GM23248 (cell line): ENCODE results near the gene ACOT6.

ENCODE experiments used
- EZH2 ChIP-seq: fragments of 200-600 bp; sonication (generic); IDR thresholded peaks from 2 replicates; pipeline ENCODE4 v1.6.1; 2018; ENCODE audit warnings: antibody characterized with exemption, mild to moderate bottlenecking; ENCODE audit not compliant: insufficient read depth, poor library complexity, severe bottlenecking
- EZH2phosphoT487 ChIP-seq: fragments of 200-600 bp; sonication (generic); IDR thresholded peaks from 2 replicates; pipeline ENCODE4 v1.6.1; 2018; ENCODE audit warnings: antibody characterized with exemption, moderate library complexity, mild to moderate bottlenecking, low read depth; ENCODE audit not compliant: insufficient read depth

DNA sequence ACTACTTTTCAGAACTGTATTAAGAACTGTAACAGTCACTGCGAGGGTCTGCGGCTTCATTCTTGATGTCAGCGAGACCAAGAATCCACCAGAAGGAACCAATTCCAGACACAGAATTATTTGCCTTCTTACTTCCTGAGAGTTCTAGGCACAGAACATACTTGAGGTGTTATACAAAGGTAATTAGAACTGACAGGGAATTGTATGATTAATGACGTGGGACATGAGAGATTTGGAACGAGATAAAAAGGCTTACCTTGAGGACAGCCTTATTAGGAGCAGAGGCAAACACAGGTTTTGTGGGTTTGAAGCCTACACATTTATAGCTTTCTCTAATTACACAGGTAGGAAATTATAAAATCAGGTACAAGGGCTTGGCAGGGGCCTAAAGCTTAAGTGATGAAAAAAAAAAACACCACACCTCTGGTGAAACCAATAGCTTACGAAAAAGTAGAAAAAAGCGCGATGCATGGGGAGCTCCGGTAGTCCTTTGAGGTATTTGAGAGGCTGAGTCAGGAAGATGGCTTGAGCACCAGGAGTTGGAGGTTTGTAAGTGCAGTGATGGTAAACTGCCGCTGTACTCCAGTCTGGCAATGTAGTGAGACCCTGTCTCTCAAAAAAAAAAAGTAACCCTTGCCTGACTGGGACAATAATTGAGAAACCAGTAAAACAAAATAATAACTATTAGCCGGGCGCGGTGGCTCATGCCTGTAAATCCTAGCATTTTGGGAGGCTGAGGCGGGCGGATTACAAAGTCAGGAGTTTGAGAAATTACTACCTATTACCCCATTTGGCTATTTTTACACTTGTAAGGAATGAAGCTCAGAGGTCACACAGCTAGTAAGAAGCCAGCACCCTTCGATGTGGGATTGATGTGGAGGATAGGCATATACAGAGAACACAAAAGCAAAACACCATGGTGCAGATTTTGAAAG lies 44.1 kb upstream of the ACOT6 start:
- no peak for TF ChIP-seq EZH2
- TF ChIP-seq EZH2phosphoT487: no peak
